ENCODE measurements around the gene GPX4.
"Not testable (repeated sequence)": the region's sequence is repeated elsewhere in the genome, so short reads cannot be mapped to it uniquely, and the experiment has no call there.

Gene GPX4

DNA sequence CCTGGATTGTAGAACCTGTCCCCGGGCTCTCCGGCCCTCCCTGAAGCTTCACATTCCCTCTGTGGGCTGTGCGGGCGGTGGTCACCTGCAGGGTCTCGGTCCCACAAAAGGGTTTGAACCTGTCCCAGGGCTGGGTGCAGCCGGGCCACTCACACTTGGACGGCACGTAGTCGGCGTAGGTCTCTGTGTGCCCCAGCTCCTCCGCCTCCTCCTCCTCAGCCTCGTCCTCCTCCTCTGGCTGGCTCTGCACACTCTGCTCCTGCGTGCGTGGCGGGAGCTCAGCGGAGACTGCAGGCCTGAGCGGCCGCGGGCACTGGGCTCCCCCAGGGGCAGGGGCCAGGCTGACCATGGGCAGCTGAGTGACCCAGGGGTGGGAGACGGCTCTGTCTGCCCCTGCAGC, 19.6 kb downstream of the GPX4 start:
- Histone ChIP-seq H3K27ac (no peak overlapping the region), H3K4me3 (ENCODE audit: low read depth, low read length) (no peak overlapping the region), H3K36me3 (replicated peaks) (peaks cover 85% of the 10 kb centered on the region), H3K27me3 (replicated peaks) (no peaks in the 10 kb centered on the region)
- no peak for DNase-seq
- TF ChIP-seq CTCF (IDR thresholded peaks at IDR 0.05; ENCODE audit: low read depth, low read length, missing control alignments): no peak
- in situ Hi-C loops (cut with HindIII; ENCODE audit: low pct_ligation_motif_present, low sequenced_read_pairs): loop anchor here (25.0 kb wide), 1 partner anchor 114 kb away; the partner anchor contains the start of genes ATP5F1D, CBARP and MIDN

DNA sequence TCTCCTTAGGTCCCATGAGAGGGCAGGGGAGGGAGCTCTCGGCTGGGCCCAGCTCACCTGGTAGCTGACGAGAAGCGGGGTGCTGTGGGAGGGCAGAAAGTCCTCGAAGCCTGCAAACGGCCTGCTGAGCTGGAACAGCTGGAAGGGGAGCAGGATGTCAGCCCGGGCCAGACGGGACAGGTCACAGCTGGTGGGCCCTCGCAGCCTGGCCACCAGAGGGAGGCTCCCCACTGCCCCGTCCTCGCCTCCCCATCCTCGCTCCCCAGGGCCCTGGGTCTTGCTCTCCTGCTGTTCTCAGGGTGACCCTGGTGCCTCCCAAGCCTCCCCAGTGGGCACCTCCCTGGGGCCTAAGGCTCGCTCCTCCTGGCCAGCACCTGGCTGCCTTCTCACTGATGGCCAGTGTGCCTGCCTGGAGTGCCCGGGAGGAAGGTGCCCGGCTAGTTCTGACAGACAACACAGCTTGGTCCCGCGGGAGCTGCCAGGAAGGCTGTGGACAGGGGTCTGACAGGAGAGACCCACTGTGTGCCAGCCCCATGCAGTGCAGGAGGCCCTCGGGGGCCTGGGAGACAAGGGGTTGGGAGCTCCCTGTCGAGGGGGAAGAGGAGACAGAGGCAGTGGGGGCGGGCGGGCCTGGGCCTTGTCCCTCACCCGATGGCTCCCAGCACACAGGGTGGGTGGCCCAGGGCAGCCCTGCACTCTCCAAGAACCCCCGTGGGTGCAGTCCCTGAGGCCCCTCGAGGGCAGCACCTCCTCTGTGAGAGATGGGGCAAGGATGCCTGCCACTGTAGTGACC, 20.3 kb downstream of the GPX4 start:
- TF ChIP-seq CTCF (IDR thresholded peaks at IDR 0.05; ENCODE audit: low read depth, low read length, missing control alignments): no peak
- DNase-seq: no peak
- H3K36me3 ChIP-seq (replicated peaks): peaks cover 78% of the 10 kb centered on the region
- H3K4me3 ChIP-seq (ENCODE audit: low read depth, low read length): no peak overlapping the region
- no peaks in the 10 kb centered on the region for H3K27me3 ChIP-seq (replicated peaks)
- in situ Hi-C loops (cut with HindIII; ENCODE audit: low pct_ligation_motif_present, low sequenced_read_pairs): loop anchor here (25.0 kb wide), 1 partner anchor 113 kb away; the partner anchor contains the start of genes ATP5F1D, CBARP and MIDN
- no peak overlapping the region for H3K27ac ChIP-seq

DNA sequence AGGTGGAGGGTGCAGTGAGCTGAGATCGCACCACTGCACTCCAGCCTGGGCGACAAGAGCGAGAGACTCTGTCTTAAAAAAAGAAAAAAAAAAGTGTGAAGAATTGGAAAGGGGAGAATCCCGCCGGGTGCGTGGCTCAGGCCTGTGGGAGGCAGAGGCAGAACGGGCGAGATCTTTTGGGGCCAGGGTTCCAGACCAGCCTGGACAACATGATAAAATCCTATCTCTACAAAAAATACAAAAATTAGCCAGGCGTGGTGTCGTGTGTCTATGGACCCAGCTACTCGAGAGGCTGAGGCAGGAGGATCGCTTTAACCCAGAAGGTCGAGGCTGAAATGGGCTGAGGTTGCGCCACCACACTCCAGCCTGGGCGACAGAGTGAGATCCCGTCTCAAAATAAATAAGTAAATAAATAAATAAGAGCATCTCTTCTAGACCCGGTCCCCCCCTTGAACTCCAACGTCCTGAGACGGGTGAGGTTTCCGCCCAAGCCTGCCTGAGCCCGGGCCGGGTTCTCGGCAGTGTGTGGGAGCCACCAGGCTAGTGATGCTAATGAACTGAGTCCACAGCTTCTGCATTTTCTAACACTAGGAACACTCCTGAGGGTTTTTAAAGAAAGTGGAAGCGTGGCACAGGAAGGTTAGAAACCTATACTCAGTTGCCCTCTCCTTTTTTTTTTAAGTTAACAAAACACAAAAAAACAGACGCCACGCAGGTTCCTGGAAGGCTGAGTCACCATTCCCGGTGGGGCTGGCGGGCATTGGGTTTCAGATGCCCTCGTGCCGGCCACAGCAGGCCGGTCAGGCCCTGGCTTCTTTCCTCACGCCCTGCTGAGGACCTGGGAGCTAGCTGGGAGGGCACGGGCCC, 22.0 kb downstream of the GPX4 start:
- no peak overlapping the region for H3K4me3 ChIP-seq (ENCODE audit: low read depth, low read length)
- DNase-seq: no peak
- no peaks in the 10 kb centered on the region for H3K27me3 ChIP-seq (replicated peaks)
- in situ Hi-C loops (cut with HindIII; ENCODE audit: low pct_ligation_motif_present, low sequenced_read_pairs): no loop called here
- H3K27ac ChIP-seq: peak overlapping the region; percentile 14
- peaks cover 61% of the 10 kb centered on the region for H3K36me3 ChIP-seq (replicated peaks)
- no peak for TF ChIP-seq CTCF (IDR thresholded peaks at IDR 0.05; ENCODE audit: low read depth, low read length, missing control alignments)

DNA sequence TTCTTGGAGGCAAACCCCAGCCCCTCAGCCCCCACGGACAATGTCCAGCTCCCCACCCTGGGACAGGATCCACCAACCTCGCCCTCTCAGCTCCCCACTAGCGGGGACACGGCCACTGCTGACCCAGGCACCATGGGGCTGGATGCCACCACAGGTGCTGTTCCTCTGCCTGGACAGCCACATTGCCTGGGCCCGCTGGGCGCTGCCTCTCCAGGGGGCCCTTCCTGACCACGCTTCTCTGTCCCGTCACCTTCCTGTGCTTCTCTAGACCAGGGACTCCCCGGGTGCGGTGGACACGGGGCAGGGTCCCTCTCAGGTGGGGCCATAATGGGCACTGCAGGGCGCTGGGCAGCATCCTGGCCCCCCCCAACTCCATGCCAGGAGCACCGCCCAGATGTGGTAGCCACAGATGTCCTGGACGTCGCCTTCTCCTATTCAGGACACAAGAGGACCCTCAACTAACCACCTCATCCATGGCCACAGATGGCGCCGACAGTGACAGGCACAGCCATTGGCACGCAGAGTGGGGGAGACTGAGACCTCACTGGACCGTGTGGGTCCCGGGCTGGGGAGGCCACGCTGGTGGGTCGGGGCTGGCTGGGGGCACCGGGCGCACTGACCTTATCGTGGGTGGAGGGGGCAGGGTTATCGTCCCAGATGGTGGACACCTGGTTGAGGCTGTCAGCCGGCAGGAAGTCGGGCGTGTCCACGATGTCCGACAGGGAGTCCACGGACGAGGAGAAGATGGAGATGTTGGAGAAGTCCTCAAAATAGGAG, 23.4 kb downstream of the GPX4 start:
- DNase-seq: no peak
- H3K27ac ChIP-seq: no peak overlapping the region
- H3K4me3 ChIP-seq (ENCODE audit: low read depth, low read length): no peak overlapping the region
- in situ Hi-C loops (cut with HindIII; ENCODE audit: low pct_ligation_motif_present, low sequenced_read_pairs): no loop called here
- H3K36me3 ChIP-seq (replicated peaks): peaks cover 48% of the 10 kb centered on the region
- no peaks in the 10 kb centered on the region for H3K27me3 ChIP-seq (replicated peaks)
- TF ChIP-seq CTCF (IDR thresholded peaks at IDR 0.05; ENCODE audit: low read depth, low read length, missing control alignments): no peak

GRCh38 chr19:1128106-1128505, 24.3 kb downstream of the GPX4 start:
- H3K36me3 ChIP-seq (replicated peaks): peaks cover 41% of the 10 kb centered on the region

DNA sequence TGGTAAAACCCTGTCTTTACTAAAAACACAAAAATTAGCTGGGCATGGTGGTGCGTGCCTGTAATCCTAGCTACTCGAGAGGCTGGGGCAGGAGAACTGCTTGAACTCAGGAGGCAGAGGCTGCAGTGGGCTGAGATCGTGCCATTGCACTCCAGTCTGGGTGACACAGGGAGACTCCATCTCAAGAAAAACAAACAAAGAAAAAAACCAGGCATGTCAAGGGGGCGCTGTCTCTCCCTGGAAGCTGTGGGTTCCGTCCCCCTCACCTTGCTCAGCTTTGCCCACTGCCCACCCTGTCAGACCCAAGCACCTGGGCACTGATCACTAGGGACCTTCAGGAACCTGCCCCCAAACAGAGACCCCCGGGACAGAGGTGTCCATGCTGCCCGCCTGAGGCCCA, 25.3 kb downstream of the GPX4 start:
- in situ Hi-C loops (cut with HindIII; ENCODE audit: low pct_ligation_motif_present, low sequenced_read_pairs); H3K4me3 ChIP-seq (ENCODE audit: low read depth, low read length); H3K27ac ChIP-seq; H3K27me3 ChIP-seq (replicated peaks); DNase-seq: not testable (repeated sequence)
- H3K36me3 ChIP-seq (replicated peaks): peaks cover 32% of the 10 kb centered on the region

More at GRCh38 chr19:1128106-1128505, 24.3 kb downstream of the GPX4 start:
- no peak overlapping the region for H3K27ac ChIP-seq
- H3K4me3 ChIP-seq (ENCODE audit: low read depth, low read length): no peak overlapping the region
- TF ChIP-seq CTCF (IDR thresholded peaks at IDR 0.05; ENCODE audit: low read depth, low read length, missing control alignments): no peak
- no peak for DNase-seq
- no peaks in the 10 kb centered on the region for H3K27me3 ChIP-seq (replicated peaks)
- in situ Hi-C loops (cut with HindIII; ENCODE audit: low pct_ligation_motif_present, low sequenced_read_pairs): no loop called here

Measured in brain microvascular endothelial cell (primary cell).